Measurements from ENCODE around the gene ZNF787.

DNA sequence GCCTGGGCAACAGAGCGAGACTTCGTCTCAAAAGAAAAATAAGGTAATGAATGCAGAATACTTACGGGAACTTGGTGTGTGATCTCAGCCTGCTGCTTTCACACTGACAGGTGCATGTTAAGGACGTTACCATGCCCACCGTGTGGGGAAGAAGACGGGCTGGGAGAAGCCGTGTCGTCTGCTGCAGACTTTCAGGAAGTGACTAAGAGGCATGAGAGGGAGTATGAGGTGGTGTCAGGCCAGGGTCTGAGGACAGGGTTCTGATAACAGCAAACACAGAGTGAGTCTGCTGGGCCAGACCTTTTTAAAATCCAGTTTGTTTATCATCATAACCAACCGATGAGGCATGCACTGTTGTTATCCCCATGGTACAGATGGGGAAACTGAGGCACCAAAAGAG lies 41.2 kb upstream of the ZNF787 start:
- TF ChIP-seq, protein P1, sequence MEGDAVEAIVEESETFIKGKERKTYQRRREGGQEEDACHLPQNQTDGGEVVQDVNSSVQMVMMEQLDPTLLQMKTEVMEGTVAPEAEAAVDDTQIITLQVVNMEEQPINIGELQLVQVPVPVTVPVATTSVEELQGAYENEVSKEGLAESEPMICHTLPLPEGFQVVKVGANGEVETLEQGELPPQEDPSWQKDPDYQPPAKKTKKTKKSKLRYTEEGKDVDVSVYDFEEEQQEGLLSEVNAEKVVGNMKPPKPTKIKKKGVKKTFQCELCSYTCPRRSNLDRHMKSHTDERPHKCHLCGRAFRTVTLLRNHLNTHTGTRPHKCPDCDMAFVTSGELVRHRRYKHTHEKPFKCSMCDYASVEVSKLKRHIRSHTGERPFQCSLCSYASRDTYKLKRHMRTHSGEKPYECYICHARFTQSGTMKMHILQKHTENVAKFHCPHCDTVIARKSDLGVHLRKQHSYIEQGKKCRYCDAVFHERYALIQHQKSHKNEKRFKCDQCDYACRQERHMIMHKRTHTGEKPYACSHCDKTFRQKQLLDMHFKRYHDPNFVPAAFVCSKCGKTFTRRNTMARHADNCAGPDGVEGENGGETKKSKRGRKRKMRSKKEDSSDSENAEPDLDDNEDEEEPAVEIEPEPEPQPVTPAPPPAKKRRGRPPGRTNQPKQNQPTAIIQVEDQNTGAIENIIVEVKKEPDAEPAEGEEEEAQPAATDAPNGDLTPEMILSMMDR (IDR thresholded peaks at IDR 0.05; ENCODE audit: insufficient read depth, low read length), result no peak
- TF ChIP-seq, protein P2, sequence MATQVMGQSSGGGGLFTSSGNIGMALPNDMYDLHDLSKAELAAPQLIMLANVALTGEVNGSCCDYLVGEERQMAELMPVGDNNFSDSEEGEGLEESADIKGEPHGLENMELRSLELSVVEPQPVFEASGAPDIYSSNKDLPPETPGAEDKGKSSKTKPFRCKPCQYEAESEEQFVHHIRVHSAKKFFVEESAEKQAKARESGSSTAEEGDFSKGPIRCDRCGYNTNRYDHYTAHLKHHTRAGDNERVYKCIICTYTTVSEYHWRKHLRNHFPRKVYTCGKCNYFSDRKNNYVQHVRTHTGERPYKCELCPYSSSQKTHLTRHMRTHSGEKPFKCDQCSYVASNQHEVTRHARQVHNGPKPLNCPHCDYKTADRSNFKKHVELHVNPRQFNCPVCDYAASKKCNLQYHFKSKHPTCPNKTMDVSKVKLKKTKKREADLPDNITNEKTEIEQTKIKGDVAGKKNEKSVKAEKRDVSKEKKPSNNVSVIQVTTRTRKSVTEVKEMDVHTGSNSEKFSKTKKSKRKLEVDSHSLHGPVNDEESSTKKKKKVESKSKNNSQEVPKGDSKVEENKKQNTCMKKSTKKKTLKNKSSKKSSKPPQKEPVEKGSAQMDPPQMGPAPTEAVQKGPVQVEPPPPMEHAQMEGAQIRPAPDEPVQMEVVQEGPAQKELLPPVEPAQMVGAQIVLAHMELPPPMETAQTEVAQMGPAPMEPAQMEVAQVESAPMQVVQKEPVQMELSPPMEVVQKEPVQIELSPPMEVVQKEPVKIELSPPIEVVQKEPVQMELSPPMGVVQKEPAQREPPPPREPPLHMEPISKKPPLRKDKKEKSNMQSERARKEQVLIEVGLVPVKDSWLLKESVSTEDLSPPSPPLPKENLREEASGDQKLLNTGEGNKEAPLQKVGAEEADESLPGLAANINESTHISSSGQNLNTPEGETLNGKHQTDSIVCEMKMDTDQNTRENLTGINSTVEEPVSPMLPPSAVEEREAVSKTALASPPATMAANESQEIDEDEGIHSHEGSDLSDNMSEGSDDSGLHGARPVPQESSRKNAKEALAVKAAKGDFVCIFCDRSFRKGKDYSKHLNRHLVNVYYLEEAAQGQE (IDR thresholded peaks at IDR 0.05; ENCODE audit: insufficient replicate concordance, low read depth), result no peak
